Mesendoderm (in vitro differentiated cells): ENCODE measurements around the gene KDM4F.

ENCODE experiments used
- DNase-seq: peaks from one replicate; pipeline ENCODE4 v3.0.0; 2013
- H2AK5ac ChIP-seq: 2 replicates; pipeline ENCODE4 v1.6.1; 2013; ENCODE audit warnings: low read length, inconsistent platforms
- H2BK120ac ChIP-seq: 2 replicates; pipeline ENCODE4 v1.6.1; 2013; ENCODE audit warnings: low read depth, mild to moderate bottlenecking, low read length, moderate library complexity, mixed read lengths
- H2BK15ac ChIP-seq: replicated peaks from 2 replicates; pipeline ENCODE4 v1.6.1; 2013; ENCODE audit warnings: low read depth, mild to moderate bottlenecking, moderate library complexity
- H2BK5ac ChIP-seq: 2 replicates; pipeline ENCODE4 v1.6.1; 2013; ENCODE audit warnings: low read length, inconsistent platforms
- H3K18ac ChIP-seq: 2 replicates; pipeline ENCODE4 v1.6.1; 2013; ENCODE audit warnings: mild to moderate bottlenecking, low read length, mixed read lengths
- H3K23ac ChIP-seq: one replicate; pipeline ENCODE4 v1.6.1; 2013; ENCODE audit warnings: low read length
- H3K27ac ChIP-seq: 2 replicates; pipeline ENCODE4 v1.5.1; 2013; ENCODE audit warnings: low read depth, mild to moderate bottlenecking, inconsistent platforms, low read length, moderate library complexity
- H3K27me3 ChIP-seq: 2 replicates; pipeline ENCODE4 v1.6.1; 2013; ENCODE audit warnings: low read length, control low read depth, mild to moderate bottlenecking, inconsistent platforms; ENCODE audit not compliant: insufficient read depth, poor library complexity
- H3K36me3 ChIP-seq: 2 replicates; pipeline ENCODE4 v1.6.1; 2013; ENCODE audit warnings: low read length, inconsistent platforms; ENCODE audit not compliant: control insufficient read depth, insufficient read depth
- H3K4ac ChIP-seq: one replicate; pipeline ENCODE4 v1.6.1; 2013; ENCODE audit warnings: low read depth, mild to moderate bottlenecking, low read length, moderate library complexity
- H3K4me1 ChIP-seq: 2 replicates; pipeline ENCODE4 v1.6.1; 2013; ENCODE audit warnings: low read depth, low read length, inconsistent platforms; ENCODE audit not compliant: control insufficient read depth
- H3K4me2 ChIP-seq: 2 replicates; pipeline ENCODE4 v1.6.1; 2013; ENCODE audit warnings: low read length
- H3K4me3 ChIP-seq: 2 replicates; pipeline ENCODE4 v1.5.1; 2013; ENCODE audit warnings: mild to moderate bottlenecking, low read length
- H3K56ac ChIP-seq: one replicate; pipeline ENCODE4 v1.6.1; 2013; ENCODE audit warnings: low read length
- H3K79me1 ChIP-seq: 2 replicates; pipeline ENCODE4 v1.6.1; 2013; ENCODE audit warnings: low read length, inconsistent platforms
- H3K79me2 ChIP-seq: 2 replicates; pipeline ENCODE4 v1.6.1; 2013; ENCODE audit warnings: mild to moderate bottlenecking, low read length; ENCODE audit not compliant: control insufficient read depth, insufficient read depth
- H3K9ac ChIP-seq: 2 replicates; pipeline ENCODE4 v1.6.1; 2013; ENCODE audit warnings: low read length, inconsistent platforms
- H4K5ac ChIP-seq: one replicate; pipeline ENCODE4 v1.6.1; 2013; ENCODE audit warnings: low read length
- H4K8ac ChIP-seq: one replicate; pipeline ENCODE4 v1.6.1; 2013; ENCODE audit warnings: low read depth, mild to moderate bottlenecking, control low read depth, low read length, moderate library complexity
- WGBS: extraction: QIAGEN DNeasy Blood & Tissue Kit; methylation state at CpG from one replicate; pipeline ENCODE4 v1.1.7; 2013; ENCODE audit warnings: low lambda C conversion rate, missing lambda C conversion rate; ENCODE audit not compliant: insufficient coverage; ENCODE audit errors: extremely low coverage; 5-methylcytosine and 5-hydroxymethylcytosine counted together

Gene KDM4F

GRCh38 chr11:95066716-95067038 lies 17.5 kb downstream of the KDM4F start, which contains the start of gene SRSF8:
TSS of gene SRSF8 (plus strand) at chr11:95066919. CDS start at chr11:95067227, 308 bp downstream.
- H2BK5ac ChIP-seq, result no peak within 1 kb of the TSS
- peak within 1 kb of the TSS; percentile 64 for H3K4ac ChIP-seq
- no peaks in the 10 kb centered on the region for H3K79me1 ChIP-seq
- H3K4me3 ChIP-seq, result peak within 1 kb of the TSS; percentile 37
- no peaks in the 10 kb centered on the region for H3K79me2 ChIP-seq
- H3K18ac ChIP-seq, result peak within 1 kb of the TSS; percentile 81
- no peak within 1 kb of the TSS for H2BK15ac ChIP-seq
- WGBS, result no CpG with 5 or more reads among the region's 4 CpGs
- no peak within 1 kb of the TSS for H2AK5ac ChIP-seq
- H4K8ac ChIP-seq, result no peak within 1 kb of the TSS
- no peak within 1 kb of the TSS for H3K23ac ChIP-seq
- peak within 1 kb of the TSS; percentile 67 for H3K9ac ChIP-seq
- H3K4me2 ChIP-seq, result peak within 1 kb of the TSS; percentile 74
- no peak within 1 kb of the TSS for H2BK120ac ChIP-seq
- no peak within 1 kb of the TSS for H4K5ac ChIP-seq
- H3K36me3 ChIP-seq, result no peaks in the 10 kb centered on the region
- no peak for DNase-seq
- peak within 1 kb of the TSS; percentile 79 for H3K27ac ChIP-seq
- no peaks in the 10 kb centered on the region for H3K4me1 ChIP-seq
- H3K56ac ChIP-seq, result peak within 1 kb of the TSS; percentile 88
- H3K27me3 ChIP-seq, result no peaks in the 10 kb centered on the region

GRCh38 chr11:95067039-95067840 lies 18.0 kb downstream of the KDM4F start:
- H3K79me2 ChIP-seq, result no peaks in the 10 kb centered on the region
- H4K5ac ChIP-seq, result no peak overlapping the region
- H3K23ac ChIP-seq, result no peak overlapping the region
- no peaks in the 10 kb centered on the region for H3K36me3 ChIP-seq
- no CpG with 5 or more reads among the region's 98 CpGs for WGBS
- H3K4me1 ChIP-seq, result no peaks in the 10 kb centered on the region
- no peaks in the 10 kb centered on the region for H3K27me3 ChIP-seq
- peak overlapping the region; percentile 37 for H3K4me3 ChIP-seq
- H3K56ac ChIP-seq, result peak overlapping the region; percentile 88
- no peak overlapping the region for H2BK15ac ChIP-seq
- H4K8ac ChIP-seq, result no peak overlapping the region
- no peak overlapping the region for H2BK120ac ChIP-seq
- H3K4me2 ChIP-seq, result peak overlapping the region; percentile 74
- no peaks in the 10 kb centered on the region for H3K79me1 ChIP-seq
- peak; percentile 91 for DNase-seq
- H3K27ac ChIP-seq, result peak overlapping the region; percentile 79
- H3K9ac ChIP-seq, result peak overlapping the region; percentile 67
- peak overlapping the region; percentile 81 for H3K18ac ChIP-seq
- no peak overlapping the region for H2BK5ac ChIP-seq
- H3K4ac ChIP-seq, result peak overlapping the region; percentile 64
- no peak overlapping the region for H2AK5ac ChIP-seq

GRCh38 chr11:95067841-95068219 lies 18.6 kb downstream of the KDM4F start:
- H2BK120ac ChIP-seq, result no peak overlapping the region
- DNase-seq, result no peak
- H3K36me3 ChIP-seq, result no peaks in the 10 kb centered on the region
- peak overlapping the region; percentile 18 for H3K4ac ChIP-seq
- H3K79me2 ChIP-seq, result no peaks in the 10 kb centered on the region
- no CpG with 5 or more reads among the region's 16 CpGs for WGBS
- no peak overlapping the region for H2BK15ac ChIP-seq
- peak overlapping the region; percentile 88 for H3K56ac ChIP-seq
- no peak overlapping the region for H4K8ac ChIP-seq
- peak overlapping the region; percentile 37 for H3K4me3 ChIP-seq
- H3K23ac ChIP-seq, result no peak overlapping the region
- no peak overlapping the region for H4K5ac ChIP-seq
- H2AK5ac ChIP-seq, result no peak overlapping the region
- H3K9ac ChIP-seq, result peak overlapping the region; percentile 67
- H3K18ac ChIP-seq, result no peak overlapping the region
- peak overlapping the region; percentile 74 for H3K4me2 ChIP-seq
- no peak overlapping the region for H2BK5ac ChIP-seq
- H3K4me1 ChIP-seq, result no peaks in the 10 kb centered on the region
- H3K27me3 ChIP-seq, result no peaks in the 10 kb centered on the region
- peak overlapping the region; percentile 79 for H3K27ac ChIP-seq
- H3K79me1 ChIP-seq, result no peaks in the 10 kb centered on the region

- Histone ChIP-seq H2BK15ac (no peak overlapping the region), H3K4ac (no peak overlapping the region), H3K18ac (no peak overlapping the region), H3K36me3 (no peaks in the 10 kb centered on the region), H2AK5ac (no peak overlapping the region), H3K27ac (no peak overlapping the region), H2BK5ac (no peak overlapping the region), H3K9ac (peak overlapping the region; percentile 32), H3K79me1 (no peaks in the 10 kb centered on the region), H3K4me3 (no peak overlapping the region), H3K4me1 (no peaks in the 10 kb centered on the region), H3K4me2 (no peak overlapping the region), H3K79me2 (no peaks in the 10 kb centered on the region), H4K8ac (no peak overlapping the region), H3K27me3 (no peaks in the 10 kb centered on the region), H3K56ac (peak overlapping the region; percentile 57), H4K5ac (no peak overlapping the region), H3K23ac (no peak overlapping the region), H2BK120ac (no peak overlapping the region)
- no CpG with 5 or more reads among the region's 5 CpGs for WGBS
- peak; percentile 66 for DNase-seq
Observed at GRCh38 chr11:95068549-95068948, 19.3 kb downstream of the KDM4F start.

GRCh38 chr11:95070471-95070870 lies 21.2 kb downstream of the KDM4F start:
- Histone ChIP-seq H3K79me2 (no peaks in the 10 kb centered on the region), H3K4ac (no peak overlapping the region), H3K23ac (no peak overlapping the region), H4K5ac (no peak overlapping the region), H4K8ac (no peak overlapping the region), H3K9ac (no peak overlapping the region), H3K36me3 (no peaks in the 10 kb centered on the region), H3K27ac (no peak overlapping the region), H2BK5ac (no peak overlapping the region), H3K18ac (no peak overlapping the region), H2AK5ac (no peak overlapping the region), H3K4me3 (no peak overlapping the region), H3K4me1 (no peaks in the 10 kb centered on the region), H3K56ac (no peak overlapping the region), H3K27me3 (no peaks in the 10 kb centered on the region), H2BK120ac (no peak overlapping the region), H3K79me1 (no peaks in the 10 kb centered on the region), H3K4me2 (no peak overlapping the region), H2BK15ac (no peak overlapping the region)
- no CpG with 5 or more reads among the region's 1 CpG for WGBS
- DNase-seq, result no peak

GRCh38 chr11:95072948-95073347 lies 23.7 kb downstream of the KDM4F start:
- no peak overlapping the region for H3K4ac ChIP-seq
- DNase-seq, result no peak

More at GRCh38 chr11:95072948-95073347, 23.7 kb downstream of the KDM4F start:
- no peak overlapping the region for H3K56ac ChIP-seq
- H4K5ac ChIP-seq, result no peak overlapping the region
- no peak overlapping the region for H2BK5ac ChIP-seq
- H3K27ac ChIP-seq, result no peak overlapping the region
- no peak overlapping the region for H2BK15ac ChIP-seq
- no peak overlapping the region for H2BK120ac ChIP-seq
- H3K4me3 ChIP-seq, result no peak overlapping the region
- H3K79me2 ChIP-seq, result no peaks in the 10 kb centered on the region
- H2AK5ac ChIP-seq, result no peak overlapping the region
- H3K4me1 ChIP-seq, result no peaks in the 10 kb centered on the region
- no peak overlapping the region for H4K8ac ChIP-seq
- H3K79me1 ChIP-seq, result no peaks in the 10 kb centered on the region
- H3K27me3 ChIP-seq, result no peaks in the 10 kb centered on the region
- no peak overlapping the region for H3K4me2 ChIP-seq
- no peaks in the 10 kb centered on the region for H3K36me3 ChIP-seq
- no peak overlapping the region for H3K9ac ChIP-seq
- no peak overlapping the region for H3K18ac ChIP-seq
- no peak overlapping the region for H3K23ac ChIP-seq
